Ovary (tissue), 3 donors: Measurements from ENCODE around the gene RHBDL1.
"Not testable (repeated sequence)": the region's sequence is repeated elsewhere in the genome, so short reads cannot be mapped to it uniquely, and the experiment has no call there.

ENCODE experiments used
- CTCF ChIP-seq, 3 donors: fragments of 450-650 bp in 2 of 3; fragments of 200-600 bp in 1 of 3; IDR thresholded peaks; one replicate each; pipeline versions ENCODE4 v1.5.1 to v1.8.0; 2016 to 2022; ENCODE audit warnings: antibody characterized with exemption in 3 of 3, mild to moderate bottlenecking in 1 of 3
- POLR2A ChIP-seq: fragments of 450-650 bp; IDR thresholded peaks from one replicate; pipeline ENCODE4 v1.6.1; 2017; ENCODE audit warnings: antibody characterized with exemption, mild to moderate bottlenecking, moderate library complexity
- donor health status: DM: no; HTN: no; CAD: no.

GRCh38 chr16:691242-691641 is 15.8 kb downstream of the RHBDL1 start:
- not testable (repeated sequence) for TF ChIP-seq CTCF (IDR thresholded peaks at IDR 0.05); POLR2A
